ENCODE measurements around the gene MAPK14.

The MAPK14 gene

DNA sequence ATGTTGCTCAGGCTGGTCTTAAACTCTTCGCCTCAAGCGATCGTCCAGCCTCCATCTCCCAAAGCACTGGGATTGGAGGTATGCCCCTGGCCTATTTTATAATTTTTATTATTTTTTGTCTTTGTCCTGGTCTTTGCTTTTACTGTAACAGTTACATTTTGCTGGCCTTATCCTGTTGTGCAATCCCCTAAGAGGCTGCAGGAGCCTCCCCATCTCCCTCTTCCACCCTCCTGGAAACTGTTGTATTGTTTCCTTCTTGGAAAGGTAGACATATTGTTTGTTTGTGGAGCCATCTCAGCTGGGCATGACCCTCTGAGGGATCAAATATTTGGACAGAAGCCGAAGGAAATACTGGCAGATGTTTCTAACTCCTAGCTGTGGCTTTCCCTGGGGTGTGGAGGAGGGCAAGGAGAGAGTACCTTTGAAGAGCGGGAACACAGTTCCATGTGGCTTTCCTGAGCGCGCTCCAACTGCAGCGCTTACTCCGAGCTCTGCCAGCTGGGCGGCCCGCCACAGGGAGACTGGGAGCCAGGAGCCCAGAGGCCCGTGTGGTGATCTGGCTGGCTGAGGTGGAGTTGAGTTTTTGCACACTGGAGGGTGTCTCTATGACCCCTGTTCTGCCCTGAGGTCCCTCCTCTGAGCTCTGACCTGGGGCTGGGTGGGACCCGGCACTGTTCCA, 107.6 kb downstream of the MAPK14 start:
- no peak for DNase-seq (ENCODE audit: low spot score)

DNA sequence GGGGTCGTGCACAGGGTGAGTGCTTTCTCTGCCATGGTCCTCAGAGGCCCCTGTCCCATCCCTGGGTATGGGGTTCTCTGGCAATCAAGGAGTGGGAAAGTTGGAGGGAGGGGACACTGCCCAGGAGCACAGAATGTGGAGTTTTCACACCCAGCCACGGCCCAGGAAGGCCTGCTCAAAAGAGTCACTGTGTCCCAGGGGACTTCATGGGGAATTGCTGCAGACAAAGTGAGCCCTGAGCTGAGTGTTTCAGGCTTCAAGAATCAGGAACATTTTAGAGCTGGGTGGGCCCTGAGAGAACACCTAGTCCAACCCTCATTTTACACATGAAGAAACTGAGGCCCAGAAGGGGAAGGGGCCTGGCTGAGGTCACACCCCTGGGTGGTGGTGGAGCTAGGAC, 108.4 kb downstream of the MAPK14 start:
- no peak for DNase-seq (ENCODE audit: low spot score)

DNA sequence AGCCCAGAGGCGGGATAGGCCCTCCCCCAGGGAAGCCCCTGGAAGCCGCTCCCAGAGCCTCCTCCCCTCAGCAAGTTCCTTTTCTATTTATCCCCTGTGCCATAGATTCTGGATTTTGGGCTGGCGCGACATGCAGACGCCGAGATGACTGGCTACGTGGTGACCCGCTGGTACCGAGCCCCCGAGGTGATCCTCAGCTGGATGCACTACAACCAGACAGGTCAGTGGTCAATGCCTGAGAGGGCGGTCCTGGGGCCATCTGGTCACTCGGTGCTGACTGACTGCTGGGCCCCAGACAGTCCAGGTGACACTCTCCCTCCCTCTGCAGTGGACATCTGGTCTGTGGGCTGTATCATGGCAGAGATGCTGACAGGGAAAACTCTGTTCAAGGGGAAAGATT, 108.9 kb downstream of the MAPK14 start:
- DNase-seq (ENCODE audit: low spot score), result no peak

DNA sequence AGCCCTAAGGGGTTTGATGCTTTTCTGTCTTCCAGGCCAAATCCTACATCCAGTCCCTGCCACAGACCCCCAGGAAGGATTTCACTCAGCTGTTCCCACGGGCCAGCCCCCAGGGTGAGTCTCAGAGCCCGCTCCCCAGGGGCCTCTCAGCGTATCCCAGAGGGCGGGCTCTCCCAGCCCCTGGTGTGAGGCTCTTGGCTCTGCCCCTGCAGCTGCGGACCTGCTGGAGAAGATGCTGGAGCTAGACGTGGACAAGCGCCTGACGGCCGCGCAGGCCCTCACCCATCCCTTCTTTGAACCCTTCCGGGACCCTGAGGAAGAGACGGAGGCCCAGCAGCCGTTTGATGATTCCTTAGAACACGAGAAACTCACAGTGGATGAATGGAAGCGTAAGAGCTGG, 111.1 kb downstream of the MAPK14 start:
- DNase-seq (ENCODE audit: low spot score), result no peak

DNA sequence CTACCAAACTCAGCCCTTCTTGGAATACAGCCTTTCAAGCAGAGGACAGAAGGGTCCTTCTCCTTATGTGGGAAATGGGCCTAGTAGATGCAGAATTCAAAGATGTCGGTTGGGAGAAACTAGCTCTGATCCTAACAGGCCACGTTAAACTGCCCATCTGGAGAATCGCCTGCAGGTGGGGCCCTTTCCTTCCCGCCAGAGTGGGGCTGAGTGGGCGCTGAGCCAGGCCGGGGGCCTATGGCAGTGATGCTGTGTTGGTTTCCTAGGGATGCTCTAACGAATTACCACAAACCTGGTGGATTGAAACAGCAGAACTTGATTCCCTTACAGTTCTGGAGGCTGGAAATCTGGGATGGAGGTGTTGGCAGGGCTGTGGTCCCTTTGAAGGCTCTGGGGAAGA, 111.8 kb downstream of the MAPK14 start:
- DNase-seq (ENCODE audit: low spot score), result no peak

DNA sequence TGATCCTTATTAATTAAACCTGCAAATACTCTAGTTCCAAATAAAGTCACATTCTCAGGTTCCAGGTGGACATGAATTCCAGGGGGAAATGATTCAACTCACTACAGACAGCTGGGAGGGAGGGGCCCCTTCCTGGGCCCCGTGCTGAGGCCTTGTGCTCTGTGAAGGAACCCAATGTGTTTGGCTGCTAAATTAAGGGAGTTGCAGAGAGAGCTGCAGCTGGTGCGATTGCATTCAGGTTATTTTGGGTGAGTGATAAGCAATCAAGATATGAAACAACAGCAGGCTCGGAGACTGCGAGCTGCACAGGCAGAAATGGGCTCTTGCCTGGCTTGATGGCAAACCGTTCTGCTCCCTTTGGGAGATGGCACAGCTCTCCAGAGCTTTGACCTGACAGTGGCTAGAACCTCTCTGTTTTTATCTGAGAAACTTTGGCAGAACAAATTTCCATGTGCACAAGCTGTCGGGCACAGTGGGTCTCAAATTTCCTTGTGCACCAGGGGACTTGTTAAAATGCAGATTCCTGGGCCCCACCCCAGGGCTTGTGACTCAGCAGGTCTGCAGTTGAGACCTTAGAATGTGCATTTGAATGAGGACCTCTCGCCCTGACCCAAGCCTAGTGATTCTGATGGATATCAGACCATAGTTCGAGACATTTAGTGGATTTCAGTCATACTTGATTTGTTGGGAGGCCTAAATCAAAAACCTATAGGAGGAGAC, 112.5 kb downstream of the MAPK14 start:
- peak; percentile 48 for DNase-seq (ENCODE audit: low spot score)

DNA sequence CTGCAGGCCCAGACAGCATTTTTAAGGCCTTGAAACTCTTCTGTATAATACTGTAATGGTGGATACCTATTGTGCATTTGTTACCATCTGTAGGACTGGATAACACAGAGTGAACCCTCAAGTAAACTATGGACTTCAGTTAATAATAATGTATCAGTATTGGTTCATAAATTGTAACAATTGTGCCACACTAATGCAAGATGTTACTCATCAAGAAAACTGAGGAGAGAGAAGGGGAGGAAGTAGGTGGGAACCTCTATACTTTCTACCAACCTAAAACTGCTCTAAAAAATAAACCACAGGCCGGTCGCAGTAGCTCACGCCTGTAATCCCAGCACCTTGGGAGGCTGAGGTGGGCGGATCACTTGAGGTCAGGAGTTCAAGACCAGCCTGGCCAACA, 113.5 kb downstream of the MAPK14 start:
- DNase-seq (ENCODE audit: low spot score), result no peak

DNA sequence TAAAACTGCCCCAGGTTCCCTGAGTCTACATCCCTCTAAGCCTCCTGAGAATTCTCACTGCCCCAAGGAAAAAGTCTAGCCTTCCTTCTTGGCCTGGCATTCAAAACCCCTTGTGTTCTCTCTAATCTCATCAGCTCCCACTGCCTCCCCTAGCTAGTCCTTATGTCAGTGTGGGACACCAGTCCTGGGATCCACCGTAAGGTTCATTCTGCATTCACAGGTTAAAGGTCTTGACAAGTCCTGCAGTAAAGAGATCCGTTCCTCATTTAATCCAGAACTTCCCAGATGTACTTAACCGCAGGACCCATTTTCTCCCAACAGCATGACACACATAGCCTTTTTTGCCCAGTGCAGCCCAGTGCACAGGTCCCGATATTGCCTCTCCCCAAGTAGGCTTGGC, 114.4 kb downstream of the MAPK14 start:
- DNase-seq (ENCODE audit: low spot score), result no peak

DNA sequence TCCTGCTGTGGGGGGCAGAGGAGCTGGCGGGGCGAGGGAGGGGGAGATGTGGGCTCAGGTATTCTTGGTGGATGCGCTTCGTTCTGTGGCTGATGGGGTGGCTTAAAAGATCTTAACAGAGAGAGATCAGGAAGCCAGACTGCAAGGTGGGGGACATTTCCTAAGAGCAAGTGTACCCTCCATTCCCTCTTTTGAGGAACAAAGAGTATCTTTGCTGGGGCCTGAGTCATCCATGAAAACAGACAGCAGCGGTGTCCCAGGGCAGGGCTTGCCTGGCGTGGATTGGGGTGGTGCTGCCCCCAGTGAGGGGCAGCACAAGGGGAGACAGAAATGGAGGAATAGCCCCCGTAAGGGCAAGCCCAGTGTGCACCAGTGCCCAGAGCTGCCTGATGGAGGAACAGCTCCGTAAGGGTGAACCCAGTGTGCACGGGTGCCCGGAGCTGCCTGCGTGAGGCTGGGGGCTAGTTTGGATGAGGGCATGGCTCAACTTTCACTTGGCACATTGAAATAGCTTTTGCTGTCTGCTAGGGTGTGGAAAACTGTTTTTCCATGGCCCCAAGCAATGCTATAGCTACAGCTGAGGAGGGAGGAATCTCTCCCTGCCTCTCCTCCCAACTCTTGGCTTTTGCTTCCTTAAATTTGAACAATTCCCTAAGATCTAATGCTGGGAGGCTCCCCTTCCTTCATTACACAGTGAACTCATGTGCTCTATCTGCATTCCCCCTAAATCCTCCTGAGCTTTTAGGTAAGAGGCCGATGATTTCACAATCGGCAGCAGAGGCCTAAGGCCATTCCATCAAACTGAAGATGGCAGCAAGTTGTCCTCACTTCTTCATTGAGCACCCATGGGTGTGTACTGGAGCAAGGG, 115.6 kb downstream of the MAPK14 start:
- no peak for DNase-seq (ENCODE audit: low spot score)

DNA sequence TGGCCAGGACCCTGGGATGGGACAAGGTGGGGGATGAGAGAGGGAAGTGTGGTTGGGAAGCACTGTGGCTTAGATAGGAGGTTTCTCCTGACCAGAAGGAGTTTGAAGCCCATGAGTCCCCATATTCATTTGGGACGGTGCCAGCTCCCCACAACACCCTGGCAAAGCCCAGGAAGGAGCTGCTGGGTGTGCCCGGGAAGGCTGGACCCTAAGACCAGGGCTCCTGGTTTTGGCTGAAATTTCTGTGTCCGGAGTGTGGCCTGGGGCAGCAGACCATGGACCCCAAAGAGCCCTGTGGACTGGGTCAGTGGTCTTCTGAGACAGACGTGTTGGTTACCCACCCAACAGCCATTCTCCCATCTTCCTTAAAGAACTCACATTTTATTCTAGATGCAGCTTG, 117.9 kb downstream of the MAPK14 start:
- DNase-seq (ENCODE audit: low spot score), result no peak

DNA sequence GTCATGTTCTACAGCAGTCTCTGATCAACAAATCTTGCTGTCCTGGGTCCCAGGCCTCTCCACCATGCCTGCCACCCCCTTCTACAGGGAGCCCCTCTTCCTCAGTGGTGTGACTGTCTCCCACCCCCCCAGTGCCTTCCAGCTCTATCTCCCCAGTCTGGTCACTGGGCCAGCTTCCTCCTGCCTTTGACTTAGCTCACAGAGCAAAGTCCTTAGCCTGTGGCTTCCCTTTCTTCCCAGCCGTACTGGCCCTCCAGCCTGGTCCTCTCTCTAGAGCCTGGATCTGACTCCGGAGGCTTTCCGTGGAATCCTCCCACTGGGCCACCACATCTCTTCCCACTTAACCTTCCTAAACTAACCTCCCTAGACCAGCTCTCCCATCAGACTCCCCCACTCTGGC, 119.7 kb downstream of the MAPK14 start:
- DNase-seq (ENCODE audit: low spot score), result no peak

DNA sequence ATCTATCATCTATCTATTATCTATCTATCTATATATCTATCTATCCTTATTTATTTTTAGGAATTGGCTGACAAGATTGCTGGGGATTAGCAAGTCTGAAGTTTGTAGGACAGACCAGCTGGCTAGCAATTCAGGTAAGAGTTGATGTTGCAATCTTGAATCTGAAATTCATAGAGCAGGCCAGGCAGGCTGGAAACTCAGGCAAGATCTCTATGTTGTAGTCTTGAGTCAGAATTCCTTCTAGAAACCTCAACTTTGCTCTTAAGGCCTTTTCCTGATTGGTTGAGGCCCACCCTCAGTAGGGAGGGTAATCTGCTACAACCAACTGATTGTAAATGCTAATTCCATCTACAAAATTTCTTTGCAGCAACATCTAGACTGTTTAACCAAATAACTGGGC, 121.9 kb downstream of the MAPK14 start:
- no peak for DNase-seq (ENCODE audit: low spot score)

DNA sequence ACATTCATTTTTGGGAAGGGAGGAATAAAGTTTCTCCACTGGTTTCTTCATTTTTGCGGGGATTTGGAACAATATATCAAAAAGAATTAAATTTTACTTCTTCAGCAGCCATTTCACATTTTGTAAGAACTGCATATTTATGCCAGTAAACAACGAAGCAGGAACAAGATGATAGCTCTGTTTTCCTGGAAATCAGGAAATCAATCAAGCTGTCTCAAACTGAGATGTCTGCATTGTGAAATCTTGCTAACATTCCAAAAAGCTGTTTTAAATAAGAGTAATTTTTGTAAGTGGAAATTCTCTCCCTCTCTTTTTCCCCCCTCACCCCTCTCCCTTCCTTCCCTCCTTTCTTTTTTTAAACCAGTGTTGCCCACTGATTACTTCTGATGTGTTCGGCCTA, 122.7 kb downstream of the MAPK14 start:
- no peak for DNase-seq (ENCODE audit: low spot score)

DNA sequence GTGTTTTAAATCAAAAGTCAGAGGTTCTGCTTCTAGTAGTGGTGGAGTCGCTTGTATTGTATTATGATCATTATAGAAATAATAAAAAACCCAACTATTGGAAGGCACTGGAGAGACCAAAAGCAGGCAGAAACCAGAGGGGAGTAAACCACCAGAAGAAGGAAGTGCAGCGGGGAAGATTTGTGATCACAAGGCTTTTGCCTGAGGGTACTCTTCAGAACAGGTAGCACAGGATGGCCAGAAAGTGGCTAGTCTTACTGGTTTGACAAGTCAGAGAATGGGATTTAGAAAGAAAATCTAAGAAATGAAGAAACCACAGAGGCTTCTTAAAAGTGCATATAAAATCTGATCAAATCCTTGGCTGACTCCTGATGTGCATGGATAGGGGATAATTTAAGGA, 126.7 kb downstream of the MAPK14 start:
- DNase-seq (ENCODE audit: low spot score), result no peak

DNA sequence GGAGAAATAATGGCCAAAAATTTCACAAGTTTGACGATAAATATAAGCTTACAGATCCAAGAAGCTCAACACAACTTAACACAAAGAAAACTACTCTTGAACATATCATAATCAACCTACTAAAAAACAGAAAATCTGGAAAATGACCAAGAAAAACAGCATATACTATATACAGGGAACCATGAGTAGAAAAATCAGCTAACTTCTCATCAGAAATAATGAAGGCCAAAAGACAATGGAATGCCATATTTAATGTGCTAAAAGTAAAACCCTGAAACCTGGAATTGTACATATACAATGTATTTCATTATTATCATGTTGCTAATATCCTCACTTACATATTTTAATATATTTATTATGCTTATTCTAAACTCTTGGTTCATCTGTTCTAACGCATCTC, 128.1 kb downstream of the MAPK14 start:
- DNase-seq (ENCODE audit: low spot score), result no peak

DNA sequence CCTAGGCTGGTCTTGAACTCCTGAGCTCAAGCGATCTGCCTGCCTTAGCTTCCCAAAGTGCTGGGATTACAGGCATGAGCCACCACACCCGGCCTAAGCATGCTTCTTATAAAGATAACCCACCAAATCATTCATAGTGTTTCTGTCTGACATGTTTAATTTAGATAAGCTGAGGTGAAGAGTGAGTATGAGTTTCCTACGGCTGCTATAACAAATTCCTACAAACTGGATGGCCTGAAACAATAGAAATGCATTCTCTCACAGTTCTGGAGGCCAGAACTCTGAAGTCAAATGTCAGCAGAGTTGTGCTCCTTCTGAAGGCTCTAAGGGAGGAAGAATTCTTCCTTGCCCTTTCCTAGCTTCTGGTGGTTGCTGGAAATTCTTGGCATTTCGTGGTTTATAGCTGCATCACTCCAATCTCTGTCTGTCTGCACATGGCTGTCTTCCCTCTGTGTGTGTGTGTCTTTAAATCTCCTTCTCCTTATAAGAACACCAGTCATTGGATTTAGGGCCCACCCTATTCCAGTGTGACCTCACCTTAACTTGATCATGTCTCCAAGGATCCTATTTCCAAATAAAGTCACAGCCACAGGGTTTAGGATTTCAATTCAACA, 132.6 kb downstream of the MAPK14 start:
- no peak for DNase-seq (ENCODE audit: low spot score)
